Activated T-cell treated with anti-CD3 and anti-CD28 coated beads for 24 hours (primary cell): ENCODE data around the gene SMIM44.
"Not testable (repeated sequence)": the region's sequence is repeated elsewhere in the genome, so short reads cannot be mapped to it uniquely, and the experiment has no call there.

Source experiments
- DNase-seq: peaks from one replicate; pipeline ENCODE4 v3.0.0-alpha.2; 2020; ENCODE audit warnings: low read depth

SMIM44 gene

DNA sequence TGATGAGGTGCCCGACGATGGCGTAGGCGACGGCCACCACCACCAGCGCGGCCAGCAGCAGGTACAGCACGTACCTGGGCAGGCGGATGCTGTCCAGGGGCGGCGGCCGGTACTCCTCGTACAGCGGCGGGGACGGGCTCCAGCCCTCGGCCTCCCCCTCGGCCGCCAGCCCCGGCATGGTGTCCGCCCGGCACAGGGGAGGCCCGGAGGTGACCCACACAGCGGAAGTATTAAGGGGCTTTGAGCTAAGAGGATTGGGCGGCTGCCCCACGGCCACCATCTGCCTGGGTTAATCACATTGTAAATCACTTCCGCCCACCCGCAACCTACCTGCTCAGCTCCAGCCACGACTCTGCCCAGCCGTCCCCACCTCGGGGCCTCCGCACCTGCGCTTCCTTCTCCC, at the start of gene SMIM44:
Gene SMIM44 (minus strand): TSS at position 216 of the 403 bp plus-strand sequence. CDS start 38 bp downstream, at position 178.
- no peak for DNase-seq

DNA sequence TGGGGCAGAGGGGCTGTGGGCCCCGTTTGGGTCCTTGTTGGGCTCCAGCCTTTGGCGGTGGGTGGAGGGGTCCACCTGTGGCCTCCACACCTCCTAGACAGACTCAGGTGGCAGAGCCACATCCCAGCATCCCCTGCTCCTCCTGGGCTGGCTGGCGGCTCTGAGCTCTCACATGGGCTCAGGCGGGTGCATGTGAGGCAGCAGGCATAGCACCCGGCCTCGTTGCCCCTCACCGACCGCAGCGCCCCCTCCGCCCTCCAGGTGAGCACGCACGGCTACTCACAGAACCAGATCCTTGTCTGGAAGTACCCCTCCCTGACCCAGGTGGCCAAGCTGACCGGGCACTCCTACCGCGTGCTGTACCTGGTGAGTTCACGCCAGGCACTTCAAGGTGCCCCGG, 49.8 kb upstream of the SMIM44 start:
- DNase-seq, result no peak

DNA sequence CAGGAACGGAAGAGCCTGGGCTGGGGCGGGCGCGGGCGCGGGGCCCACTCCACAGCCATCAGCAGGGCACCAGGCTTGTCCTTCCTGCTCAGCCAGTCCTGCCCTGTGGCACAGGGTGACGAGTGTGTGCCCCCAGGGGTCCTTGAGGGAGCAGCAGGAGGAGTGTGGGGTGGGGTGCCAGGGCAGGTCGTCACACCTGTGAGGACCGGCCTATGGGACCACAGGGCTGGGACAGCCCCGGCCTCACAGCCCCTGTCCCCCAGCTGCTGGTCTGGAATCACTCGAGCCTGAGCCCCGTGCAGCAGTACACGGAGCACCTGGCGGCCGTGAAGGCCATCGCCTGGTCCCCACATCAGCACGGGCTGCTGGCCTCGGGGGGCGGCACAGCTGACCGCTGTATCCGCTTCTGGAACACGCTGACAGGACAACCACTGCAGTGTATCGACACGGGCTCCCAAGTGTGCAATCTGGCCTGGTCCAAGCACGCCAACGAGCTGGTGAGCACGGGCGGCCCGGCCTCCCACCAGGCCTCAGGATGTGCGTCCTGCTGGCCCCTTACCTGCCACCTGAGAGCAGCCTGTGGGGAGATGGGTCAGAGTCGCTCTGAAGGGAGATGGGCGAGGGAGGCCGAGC, 49.0 kb upstream of the SMIM44 start:
- no peak for DNase-seq

DNA sequence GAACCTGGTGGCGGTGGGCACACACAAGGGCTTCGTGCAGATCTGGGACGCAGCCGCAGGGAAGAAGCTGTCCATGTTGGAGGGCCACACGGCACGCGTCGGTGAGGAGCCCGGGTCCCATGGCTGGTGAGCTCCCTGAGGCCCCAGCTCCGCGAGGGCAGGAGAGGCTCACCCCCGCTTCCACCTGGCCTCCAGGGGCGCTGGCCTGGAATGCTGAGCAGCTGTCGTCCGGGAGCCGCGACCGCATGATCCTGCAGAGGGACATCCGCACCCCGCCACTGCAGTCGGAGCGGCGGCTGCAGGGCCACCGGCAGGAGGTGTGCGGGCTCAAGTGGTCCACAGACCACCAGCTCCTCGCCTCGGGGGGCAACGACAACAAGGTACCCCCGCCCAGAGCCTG, 48.5 kb upstream of the SMIM44 start:
- no peak for DNase-seq

DNA sequence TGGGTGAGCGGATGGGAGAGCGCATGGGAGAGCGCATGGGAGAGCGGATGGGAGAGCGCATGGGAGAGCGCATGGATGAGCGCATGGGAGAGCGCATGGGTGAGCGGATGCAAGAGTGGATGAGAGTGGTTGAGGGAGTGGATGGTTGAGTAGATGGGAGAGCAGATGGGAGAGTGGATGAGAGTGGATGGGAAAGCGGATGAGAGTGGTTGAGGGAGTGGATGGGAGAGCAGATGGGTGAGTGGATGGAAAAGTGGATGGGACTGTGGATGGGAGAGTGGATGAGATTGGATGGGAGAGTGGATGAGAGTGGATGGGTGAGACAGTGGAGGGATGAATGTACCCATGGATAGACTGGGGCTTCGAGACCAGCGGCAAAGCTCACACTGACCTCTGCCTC, 47.1 kb upstream of the SMIM44 start:
- DNase-seq, result no peak

DNA sequence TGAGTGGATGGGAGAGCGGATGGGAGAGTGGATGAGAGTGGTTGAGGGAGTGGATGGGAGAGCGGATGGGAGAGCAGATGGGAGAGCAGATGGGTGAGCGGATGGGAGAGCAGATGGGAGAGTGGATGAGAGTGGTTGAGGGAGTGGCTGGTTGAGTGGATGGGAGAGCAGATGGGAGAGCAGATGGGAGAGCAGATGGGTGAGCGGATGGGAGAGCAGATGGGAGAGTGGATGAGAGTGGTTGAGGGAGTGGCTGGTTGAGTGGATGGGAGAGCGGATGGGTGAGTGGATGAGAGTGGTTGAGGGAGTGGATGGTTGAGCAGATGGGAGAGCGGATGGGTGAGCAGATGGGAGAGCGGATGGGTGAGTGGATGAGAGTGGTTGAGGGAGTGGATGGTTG, 46.1 kb upstream of the SMIM44 start:
- not testable (repeated sequence) for DNase-seq

DNA sequence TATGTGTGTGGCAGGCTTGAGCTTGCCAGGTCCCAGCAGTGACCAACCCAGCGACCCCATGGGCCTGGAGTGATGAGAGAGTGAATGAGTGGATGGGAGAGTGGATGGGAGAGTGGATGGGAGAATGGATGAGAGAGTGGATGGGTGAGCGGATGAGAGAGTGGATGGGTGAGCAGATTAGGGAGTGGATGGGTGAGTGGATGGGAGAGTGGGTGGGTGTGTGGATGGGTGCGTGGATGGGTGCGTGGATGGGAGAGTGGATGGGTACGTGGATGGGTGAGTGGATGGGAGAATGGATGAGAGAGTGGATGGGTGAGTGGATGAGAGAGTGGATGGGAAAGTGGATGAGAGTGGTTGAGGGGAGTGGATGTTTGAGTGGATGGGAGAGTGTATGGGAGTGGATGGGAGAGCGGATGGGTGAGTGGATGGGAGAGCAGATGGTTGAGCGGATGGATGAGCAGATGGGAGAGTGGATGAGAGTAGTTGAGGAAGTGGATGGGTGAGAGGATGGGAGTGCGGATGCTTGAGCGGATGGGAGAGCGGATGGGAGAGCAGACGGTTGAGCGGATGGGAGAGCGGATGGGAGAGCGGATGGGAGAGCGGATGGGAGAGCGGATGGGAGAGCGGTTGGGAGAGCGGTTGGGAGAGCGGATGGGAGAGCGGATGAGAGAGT, 45.4 kb upstream of the SMIM44 start:
- no peak for DNase-seq

DNA sequence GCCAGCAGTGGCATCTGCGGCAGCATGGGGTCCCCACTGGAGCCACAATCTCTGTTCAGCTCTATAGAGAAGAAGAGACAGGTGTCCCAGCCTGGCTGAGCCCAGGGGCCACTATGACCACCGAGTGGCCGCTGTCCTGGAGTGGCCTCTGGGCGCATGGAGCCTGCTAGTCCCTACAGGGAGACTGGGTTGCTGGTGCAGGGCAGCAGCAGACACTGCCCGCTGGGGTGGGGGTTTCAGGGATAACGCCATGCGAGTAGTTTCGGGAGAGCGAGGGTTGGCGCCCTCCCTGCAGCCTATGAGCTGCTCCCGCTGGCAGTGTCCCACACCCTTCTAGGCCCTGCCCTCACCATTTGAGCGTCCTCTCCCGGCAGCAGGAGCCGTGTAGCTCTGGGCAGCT, 44.8 kb upstream of the SMIM44 start:
- DNase-seq, result no peak

DNA sequence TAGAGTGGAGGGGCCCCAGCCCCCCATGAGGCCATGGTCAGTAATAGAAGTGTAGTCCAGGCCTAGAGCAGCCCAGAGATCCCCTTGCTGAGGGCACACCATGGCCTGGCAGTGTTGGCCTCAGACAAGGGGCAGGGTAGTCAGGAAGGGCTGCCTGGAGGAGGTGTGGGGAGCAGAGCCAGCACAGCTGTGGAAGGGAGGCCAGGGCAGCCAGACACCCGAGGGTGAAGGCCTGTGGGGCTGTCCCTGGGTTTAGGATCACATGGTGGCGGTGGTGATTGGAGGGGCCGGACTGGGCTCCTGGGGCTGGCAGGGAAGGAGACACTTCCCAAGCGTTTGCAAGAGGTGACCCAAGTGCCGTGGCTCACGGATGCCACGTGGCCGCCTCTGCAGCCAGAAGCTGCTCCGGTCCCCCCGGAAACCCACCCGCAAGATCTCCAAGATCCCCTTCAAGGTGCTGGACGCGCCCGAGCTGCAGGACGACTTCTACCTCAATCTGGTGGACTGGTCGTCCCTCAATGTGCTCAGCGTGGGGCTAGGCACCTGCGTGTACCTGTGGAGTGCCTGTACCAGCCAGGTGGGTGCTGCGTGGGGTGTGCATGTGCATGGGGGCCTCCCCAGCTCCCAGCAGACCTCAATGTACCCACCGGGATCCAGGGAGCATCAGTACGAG, 44.1 kb upstream of the SMIM44 start:
- no peak for DNase-seq

DNA sequence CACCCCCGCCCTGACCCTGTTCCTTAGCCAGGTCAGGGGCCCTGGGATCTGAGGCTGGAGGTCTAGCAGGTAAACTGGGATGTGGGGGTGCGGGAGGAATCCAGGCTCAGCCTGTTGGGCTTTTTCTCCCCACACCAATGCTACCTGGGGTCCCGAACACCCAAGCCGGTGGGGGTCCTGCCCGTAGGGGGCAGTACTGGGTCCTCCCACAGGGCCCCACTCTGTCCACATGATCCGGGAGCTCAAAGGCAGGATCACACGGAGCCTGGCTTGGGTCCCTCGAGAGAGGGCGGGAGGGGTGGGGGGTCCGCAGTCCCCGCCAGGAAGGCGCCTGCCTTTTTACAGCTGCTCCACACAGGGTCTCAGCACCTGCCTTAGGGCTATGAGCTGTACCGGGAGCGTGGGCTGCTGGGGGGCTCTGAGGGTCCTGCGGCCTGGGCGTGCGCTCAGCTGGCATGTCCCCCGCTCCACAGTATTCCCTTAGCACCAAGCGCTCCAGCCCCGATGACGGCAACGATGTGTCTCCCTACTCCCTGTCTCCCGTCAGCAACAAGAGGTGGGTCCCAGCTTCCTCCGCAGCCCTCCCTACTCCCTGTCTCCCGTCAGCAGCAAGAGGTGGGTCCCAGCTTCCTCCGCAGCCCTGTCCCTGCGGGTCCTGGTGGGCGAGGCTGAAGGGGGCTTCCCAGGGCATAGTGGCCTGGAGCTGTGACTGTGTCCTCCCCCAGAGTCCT, 43.4 kb upstream of the SMIM44 start:
- no peak for DNase-seq

DNA sequence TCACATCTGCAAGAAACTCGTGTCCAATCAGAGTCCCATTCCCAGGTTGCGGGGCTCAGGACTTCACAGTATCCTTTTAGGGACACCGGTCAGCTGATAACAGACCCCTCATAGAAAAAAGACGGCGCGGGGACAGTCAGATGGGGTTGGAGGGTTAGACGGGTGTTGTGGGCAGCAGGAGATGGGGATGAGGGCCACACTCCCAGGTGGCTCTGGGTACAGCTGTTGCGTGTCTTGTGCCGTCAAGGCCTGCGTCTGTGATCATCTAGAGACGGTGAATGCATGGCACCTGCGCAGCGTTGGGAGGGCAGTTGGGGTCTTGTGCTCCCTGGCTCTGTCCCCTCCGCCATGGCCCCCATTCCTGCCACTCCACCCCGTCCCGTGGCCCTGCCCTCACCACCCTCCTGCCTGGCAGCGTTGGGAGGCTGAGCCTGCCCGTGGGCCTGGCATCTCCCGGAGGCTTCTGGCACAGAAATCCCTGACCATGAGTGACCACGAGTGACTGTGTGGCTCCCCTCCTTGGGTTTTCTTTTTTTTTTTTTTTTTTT, 41.7 kb upstream of the SMIM44 start:
- no peak for DNase-seq

DNA sequence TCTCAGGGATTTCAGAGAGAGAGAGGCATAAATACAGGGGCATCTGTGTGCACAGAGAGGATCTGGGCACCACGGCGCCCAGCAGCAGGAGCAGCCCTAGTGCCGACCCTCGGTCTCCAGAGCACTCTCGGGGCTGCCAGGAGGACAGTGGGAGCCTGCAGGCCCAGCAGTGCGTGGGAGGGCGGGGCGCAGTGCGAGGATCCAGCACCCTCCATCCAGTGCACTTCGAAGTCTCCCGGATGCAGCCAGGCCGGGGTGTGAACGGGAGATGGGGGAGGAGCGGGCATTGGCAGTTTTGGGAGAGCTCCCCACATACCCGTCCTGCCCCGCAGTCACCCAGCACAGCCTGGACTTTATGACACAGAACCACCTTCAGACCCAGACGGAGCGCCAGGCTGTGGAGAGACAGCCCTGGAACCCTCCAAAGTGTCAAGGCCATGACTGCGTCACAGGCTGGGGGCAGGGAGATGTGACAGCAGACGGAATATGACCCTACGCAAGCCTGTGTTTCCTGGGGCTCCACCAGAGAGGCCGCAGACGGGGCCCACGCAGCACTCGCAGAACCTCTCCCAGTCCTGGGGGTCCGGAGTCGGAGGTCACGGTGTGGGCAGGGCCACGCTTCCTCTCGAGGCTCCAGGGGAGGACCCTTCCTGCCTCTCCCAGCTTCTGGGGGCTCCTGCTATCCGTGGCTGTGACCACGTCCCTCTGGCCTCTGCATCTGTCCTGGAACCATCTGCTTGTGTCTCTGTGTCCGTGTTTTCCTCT, 41.0 kb upstream of the SMIM44 start:
- DNase-seq, result no peak

DNA sequence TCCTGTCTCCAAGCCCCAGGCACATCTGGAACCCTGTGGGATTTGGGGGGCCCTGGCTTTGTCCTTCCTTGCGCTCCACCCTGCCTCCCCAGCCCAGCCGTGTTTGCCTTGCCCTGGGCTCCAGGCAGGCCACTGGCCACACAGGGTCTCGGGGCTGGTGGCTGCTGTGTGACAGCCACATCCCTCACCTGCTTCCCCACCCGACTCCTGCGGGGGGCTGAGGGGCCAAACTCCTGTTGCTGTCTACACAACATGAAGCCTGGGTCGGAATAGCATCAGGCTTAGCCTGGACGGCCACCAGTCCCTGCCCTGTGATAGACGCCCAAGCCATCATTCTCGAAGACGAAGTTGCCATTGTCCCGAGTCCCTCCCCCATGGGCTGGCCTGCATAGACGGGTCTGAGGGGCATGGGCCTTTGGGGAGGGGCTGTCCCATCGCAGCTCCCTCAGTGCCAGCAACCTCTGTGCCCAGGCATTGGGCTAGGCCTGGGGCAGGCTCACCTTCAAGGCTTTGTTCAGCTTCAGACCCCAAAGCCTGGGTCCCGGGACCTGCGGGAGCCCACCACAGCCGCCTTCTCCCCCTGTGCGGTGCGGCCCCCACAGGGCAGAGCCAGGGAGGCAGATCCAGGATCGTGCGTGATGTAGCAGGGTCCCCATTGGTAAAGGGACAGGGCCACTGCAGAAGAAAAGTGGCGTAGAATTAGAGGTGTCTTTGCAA, 40.3 kb upstream of the SMIM44 start:
- no peak for DNase-seq

DNA sequence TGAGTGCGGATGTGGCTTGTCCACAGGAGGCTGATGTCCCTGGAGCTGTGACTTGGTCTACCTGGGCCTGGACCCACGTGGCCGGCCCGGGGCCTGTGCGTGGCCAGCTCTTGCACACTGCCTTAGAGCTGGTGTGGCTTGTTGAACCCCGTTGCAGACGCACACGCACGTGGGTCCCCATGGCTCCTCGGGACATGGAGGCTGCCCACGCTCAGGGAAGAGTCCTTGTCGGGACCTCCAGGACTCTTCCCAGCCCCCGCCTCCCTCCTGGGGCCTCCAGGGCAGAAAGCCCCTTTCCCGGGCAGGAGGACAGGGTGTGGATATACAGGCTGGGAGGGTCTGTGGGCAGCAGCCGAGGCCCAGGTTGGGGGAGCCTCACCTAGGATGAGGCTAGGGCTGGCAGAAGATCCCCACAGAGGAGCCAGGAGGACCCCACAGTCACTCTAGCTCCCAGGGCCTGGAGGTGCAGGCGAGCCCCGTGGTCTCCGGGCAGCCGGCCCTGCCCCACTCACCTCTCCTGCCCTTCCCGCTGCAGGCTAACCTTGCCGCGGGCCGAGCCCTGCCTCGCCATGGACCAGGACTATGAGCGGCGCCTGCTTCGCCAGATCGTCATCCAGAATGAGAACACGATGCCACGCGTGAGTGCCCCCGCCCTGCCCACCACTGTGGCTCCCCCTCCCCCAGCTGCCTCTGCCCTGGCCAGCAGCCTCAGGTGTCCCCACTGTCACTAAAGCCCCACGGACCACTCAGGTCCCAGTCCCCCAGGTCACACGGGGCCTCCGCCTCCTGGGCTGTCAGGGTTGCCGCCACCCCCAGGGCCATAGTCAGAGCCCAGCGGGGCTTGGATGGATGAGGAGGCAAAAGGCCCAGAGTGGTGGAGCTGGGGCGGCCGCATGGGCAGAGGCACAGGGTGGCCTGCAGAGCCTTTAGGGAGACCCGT, 39.5 kb upstream of the SMIM44 start:
- DNase-seq, result no peak

DNA sequence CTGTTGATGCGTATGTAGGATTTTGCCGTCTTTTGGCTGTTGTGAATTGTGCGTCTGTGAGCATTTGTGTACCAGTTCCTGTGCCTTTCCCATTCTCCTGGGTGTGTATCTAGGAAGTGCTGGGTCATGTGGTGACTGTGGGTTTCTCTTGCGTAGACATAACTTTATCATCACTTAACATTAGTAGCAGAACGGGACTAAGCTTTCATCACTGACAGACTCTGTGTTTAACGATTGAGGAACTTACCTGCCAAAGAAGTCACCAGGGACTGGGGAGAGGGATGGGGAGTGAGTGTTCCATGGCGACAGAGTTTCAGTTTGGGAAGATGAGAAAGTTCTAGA, 37.8 kb upstream of the SMIM44 start:
- no peak for DNase-seq

DNA sequence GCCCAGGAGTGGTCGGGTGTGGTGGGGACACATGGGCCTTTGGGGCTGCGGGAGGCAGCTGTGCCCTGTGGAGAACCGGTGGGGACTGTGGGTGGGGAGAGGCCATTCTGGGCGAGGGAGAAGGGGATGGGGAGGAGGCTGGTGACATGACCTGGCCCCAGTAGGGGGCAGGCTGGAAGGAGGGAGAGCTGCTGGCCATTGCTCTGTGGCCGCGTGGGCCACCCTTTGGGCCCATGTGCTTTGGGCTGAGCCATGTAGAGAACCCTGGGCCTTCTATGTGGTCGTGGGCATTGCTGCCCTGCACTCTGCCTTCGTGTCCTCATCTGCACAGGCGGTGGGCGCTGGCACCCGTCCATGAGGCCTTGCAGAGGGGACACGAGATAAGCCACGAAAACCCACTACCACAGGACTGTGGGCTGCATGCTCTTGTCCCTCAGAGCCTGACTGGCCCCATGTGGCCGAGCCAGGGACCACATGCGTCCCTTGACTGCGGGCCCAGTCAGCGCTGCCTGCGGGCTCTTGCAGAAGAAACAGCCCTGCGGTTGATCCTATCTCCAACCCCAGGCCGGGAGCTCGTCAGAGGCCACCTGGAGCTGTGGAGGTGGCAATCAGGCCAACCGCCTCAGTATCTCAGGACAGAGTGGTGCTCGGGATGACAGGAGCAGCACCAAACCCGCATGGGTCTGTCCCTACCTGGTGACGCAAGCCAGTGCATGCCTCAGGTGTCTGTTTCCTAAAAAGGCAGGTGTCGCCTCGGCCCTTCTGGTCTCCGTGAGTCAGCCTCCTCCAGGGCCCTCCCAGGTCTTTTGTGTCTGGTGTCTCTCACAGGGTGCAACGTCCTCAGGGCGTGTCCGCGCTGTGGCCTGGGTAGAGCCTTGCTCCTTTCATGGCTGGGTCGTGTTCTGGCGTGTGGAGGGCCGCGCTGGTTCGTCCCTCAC, 37.2 kb upstream of the SMIM44 start:
- no peak for DNase-seq

DNA sequence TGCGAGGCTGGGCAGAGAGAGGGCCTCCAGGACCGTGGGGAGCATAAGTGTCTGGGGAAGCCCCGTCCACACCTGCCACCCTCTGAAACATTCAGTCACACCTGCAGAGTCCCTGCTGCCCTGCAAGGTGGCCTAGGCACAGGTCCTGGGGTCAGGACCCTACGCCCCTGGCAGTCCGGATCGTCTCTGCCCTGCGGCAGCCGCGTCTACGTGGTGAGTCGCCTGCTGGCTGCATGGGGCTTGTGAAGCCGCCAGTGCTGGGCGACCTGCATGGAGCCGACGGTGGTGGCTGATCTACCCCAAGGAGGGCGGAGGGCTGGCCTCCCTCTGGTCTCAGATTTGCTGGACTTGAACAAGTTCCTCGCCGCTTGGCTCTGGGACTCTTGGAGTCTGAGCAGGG, 35.9 kb upstream of the SMIM44 start:
- DNase-seq, result no peak

DNA sequence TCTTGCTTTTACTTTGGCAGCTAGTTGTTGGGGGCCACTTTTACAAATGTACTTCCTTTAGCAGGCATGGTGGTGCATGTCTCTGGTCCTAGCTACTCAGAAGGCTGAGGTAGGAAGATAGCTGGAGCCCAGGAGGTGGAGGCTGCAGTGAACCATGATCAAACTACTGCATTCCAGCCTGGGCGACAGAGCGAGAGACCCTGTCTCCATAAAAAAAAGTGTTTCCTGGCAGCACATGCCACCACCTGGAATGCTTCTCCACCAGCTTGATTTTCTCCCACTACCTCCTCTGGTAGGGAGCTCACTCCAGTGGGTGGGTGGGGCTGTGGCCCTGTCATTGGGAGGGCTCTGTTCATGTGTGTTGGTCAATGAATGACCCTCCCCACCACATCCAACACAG, 35.4 kb upstream of the SMIM44 start:
- no peak for DNase-seq

DNA sequence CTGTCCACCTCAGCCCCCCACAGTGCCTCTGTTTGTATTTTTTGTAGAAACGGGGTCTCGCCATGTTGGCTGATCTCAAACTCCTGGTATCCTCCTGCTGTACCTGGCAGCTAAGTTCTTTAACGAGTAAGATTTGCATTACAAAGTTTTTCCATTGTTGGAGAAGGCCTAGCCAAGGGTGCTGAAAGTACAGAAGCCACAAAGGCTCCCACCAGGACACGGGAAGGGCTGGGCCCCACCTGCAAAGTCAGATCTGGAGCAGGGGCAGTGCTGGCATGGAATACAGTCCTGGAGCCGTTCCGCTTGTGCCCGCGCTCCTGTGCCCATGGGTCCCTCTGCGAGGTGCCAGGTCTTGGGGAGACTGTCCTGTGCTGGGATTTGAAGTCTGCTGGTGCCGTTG, 35.0 kb upstream of the SMIM44 start:
- no peak for DNase-seq
